Esophagus muscularis mucosa (tissue), 4 donors: ENCODE results near the gene HVCN1.

Source experiments
- CTCF ChIP-seq, 3 experiments: fragments of 200-600 bp in 2 of 3; fragments of 450-650 bp in 1 of 3; sonication (generic) in 2 of 3; IDR thresholded peaks; one replicate each; pipeline ENCODE4 v1.5.1; 2017 to 2019; ENCODE audit warnings: antibody characterized with exemption in 3 of 3, mild to moderate bottlenecking in 2 of 3, moderate library complexity in 1 of 3
- EP300 ChIP-seq: sonication (generic); formaldehyde crosslinking; IDR thresholded peaks from one replicate; pipeline ENCODE4 v1.6.1; 2017; ENCODE audit warnings: antibody characterized with exemption
- POLR2AphosphoS5 ChIP-seq, 2 donors: sonication (generic); formaldehyde crosslinking; IDR thresholded peaks; one replicate each; pipeline ENCODE4 v1.6.1; 2017; ENCODE audit warnings: antibody characterized with exemption in 2 of 2

GRCh38 chr12:110666892-110667291, 22.0 kb downstream of the HVCN1 start:
- no peak for TF ChIP-seq POLR2AphosphoS5 (IDR thresholded peaks at IDR 0.05)
- no peak for TF ChIP-seq CTCF (IDR thresholded peaks at IDR 0.05)
- TF ChIP-seq EP300, result no peak
